GM12878 (cell line): ENCODE results near the gene CAPSL.

Source experiments
- CBFB ChIP-seq: IDR thresholded peaks from 2 replicates; pipeline ENCODE4 v1.6.1; 2016; ENCODE audit warnings: antibody characterized with exemption, low read depth
- FOS ChIP-seq: IDR thresholded peaks from 3 replicates; pipeline ENCODE4 v1.6.1; 2011; ENCODE audit warnings: borderline replicate concordance; ENCODE audit not compliant: insufficient read length; ENCODE audit errors: extremely low read depth
- GABPA ChIP-seq: IDR thresholded peaks from 2 replicates; pipeline ENCODE4 v1.6.1; 2014; ENCODE audit warnings: antibody characterized with exemption, low read depth, mild to moderate bottlenecking, inconsistent platforms
- PAX8 ChIP-seq: fragments of 450-650 bp; IDR thresholded peaks from 2 replicates; pipeline ENCODE4 v1.6.1; 2017; ENCODE audit warnings: mild to moderate bottlenecking, moderate library complexity
- POLR2A ChIP-seq: IDR thresholded peaks from 2 replicates; pipeline ENCODE4 v1.6.1; 2011; ENCODE audit warnings: low read depth, mild to moderate bottlenecking, low read length
- RAD21 ChIP-seq: IDR thresholded peaks from 2 replicates; pipeline ENCODE4 v1.6.1; 2011; ENCODE audit warnings: mild to moderate bottlenecking, low read depth, low read length, moderate library complexity; ENCODE audit not compliant: insufficient read depth
- RELA ChIP-seq: fragments of 450-650 bp; IDR thresholded peaks from 2 replicates; pipeline ENCODE4 v1.8.0; 2014; ENCODE audit warnings: borderline replicate concordance; ENCODE audit not compliant: partially characterized antibody
- SRF ChIP-seq, 2 experiments: IDR thresholded peaks; 2 replicates each; pipeline ENCODE4 v1.6.1; 2011; ENCODE audit warnings: low read depth in 2 of 2, low read length in 2 of 2, mild to moderate bottlenecking in 1 of 2, moderate library complexity in 1 of 2
- TF ChIP-seq, protein P1 (sequence below), 3 experiments: IDR thresholded peaks in 2 of 3; conservative IDR thresholded peaks in 1 of 3; 2 replicates each; pipeline ENCODE4 v1.5.1; 2011; ENCODE audit warnings: low read depth in 3 of 3, low read length in 3 of 3, mild to moderate bottlenecking in 3 of 3, control low read depth in 2 of 3, moderate library complexity in 2 of 3, inconsistent platforms in 1 of 3, mixed read lengths in 1 of 3; ENCODE audit not compliant: control insufficient read depth in 2 of 3, insufficient read depth in 1 of 3; ENCODE audit errors: extremely low read depth in 1 of 3
- TF ChIP-seq, protein P2 (sequence below): IDR thresholded peaks from 2 replicates; pipeline ENCODE4 v1.6.1; 2012; ENCODE audit warnings: low read length, inconsistent platforms

DNA sequence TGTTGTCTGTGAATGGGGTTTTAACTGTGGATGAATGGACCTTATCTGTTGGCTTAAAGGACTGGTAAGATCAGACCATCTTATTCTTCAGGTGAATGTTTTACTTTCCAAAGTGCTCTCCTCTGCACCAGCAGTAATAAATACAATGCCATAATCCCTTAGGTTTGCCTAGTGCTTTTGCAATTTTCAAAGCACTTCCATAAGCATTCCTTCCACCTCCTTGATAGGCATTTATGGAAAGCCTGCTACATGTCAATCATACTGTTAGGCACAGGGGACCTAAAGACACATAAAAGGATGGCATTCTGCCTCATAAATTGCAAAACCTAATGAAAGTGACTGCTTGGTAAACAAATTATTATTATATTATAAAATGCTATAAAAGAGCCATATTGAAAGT, 60.3 kb downstream of the CAPSL start:
- TF ChIP-seq PAX8 (no peak), RAD21 (no peak), SRF (IDR thresholded peaks at IDR 0.05; ENCODE audit: low read depth in 2 of 2, low read length in 2 of 2) (no peak), GABPA (no peak), FOS (no peak), POLR2A (no peak), RELA (no peak), CBFB (no peak)
- TF ChIP-seq, protein P1, sequence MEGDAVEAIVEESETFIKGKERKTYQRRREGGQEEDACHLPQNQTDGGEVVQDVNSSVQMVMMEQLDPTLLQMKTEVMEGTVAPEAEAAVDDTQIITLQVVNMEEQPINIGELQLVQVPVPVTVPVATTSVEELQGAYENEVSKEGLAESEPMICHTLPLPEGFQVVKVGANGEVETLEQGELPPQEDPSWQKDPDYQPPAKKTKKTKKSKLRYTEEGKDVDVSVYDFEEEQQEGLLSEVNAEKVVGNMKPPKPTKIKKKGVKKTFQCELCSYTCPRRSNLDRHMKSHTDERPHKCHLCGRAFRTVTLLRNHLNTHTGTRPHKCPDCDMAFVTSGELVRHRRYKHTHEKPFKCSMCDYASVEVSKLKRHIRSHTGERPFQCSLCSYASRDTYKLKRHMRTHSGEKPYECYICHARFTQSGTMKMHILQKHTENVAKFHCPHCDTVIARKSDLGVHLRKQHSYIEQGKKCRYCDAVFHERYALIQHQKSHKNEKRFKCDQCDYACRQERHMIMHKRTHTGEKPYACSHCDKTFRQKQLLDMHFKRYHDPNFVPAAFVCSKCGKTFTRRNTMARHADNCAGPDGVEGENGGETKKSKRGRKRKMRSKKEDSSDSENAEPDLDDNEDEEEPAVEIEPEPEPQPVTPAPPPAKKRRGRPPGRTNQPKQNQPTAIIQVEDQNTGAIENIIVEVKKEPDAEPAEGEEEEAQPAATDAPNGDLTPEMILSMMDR (IDR thresholded peaks at IDR 0.05 in 2 of 3, conservative IDR thresholded peaks at IDR 0.05 in 1 of 3; ENCODE audit: control insufficient read depth in 2 of 3, extremely low read depth in 1 of 3, insufficient read depth in 1 of 3, low read depth in 3 of 3, low read length in 3 of 3) = no peak
- TF ChIP-seq, protein P2, sequence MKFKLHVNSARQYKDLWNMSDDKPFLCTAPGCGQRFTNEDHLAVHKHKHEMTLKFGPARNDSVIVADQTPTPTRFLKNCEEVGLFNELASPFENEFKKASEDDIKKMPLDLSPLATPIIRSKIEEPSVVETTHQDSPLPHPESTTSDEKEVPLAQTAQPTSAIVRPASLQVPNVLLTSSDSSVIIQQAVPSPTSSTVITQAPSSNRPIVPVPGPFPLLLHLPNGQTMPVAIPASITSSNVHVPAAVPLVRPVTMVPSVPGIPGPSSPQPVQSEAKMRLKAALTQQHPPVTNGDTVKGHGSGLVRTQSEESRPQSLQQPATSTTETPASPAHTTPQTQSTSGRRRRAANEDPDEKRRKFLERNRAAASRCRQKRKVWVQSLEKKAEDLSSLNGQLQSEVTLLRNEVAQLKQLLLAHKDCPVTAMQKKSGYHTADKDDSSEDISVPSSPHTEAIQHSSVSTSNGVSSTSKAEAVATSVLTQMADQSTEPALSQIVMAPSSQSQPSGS = no peak
